Stimulated activated naive CD4-positive, alpha-beta T cell (primary cell): Measurements from ENCODE around the gene ARL6IP1.
A peak's percentile ranks its signal among the peaks of the same experiment; 100 is the strongest.
"Not testable (repeated sequence)": the region's sequence is repeated elsewhere in the genome, so short reads cannot be mapped to it uniquely, and the experiment has no call there.

Experiments
- DNase-seq, 6 experiments: peaks; one replicate each; lab custom pipeline; 2025; lab: John Stamatoyannopoulos, UW

Gene ARL6IP1

DNA sequence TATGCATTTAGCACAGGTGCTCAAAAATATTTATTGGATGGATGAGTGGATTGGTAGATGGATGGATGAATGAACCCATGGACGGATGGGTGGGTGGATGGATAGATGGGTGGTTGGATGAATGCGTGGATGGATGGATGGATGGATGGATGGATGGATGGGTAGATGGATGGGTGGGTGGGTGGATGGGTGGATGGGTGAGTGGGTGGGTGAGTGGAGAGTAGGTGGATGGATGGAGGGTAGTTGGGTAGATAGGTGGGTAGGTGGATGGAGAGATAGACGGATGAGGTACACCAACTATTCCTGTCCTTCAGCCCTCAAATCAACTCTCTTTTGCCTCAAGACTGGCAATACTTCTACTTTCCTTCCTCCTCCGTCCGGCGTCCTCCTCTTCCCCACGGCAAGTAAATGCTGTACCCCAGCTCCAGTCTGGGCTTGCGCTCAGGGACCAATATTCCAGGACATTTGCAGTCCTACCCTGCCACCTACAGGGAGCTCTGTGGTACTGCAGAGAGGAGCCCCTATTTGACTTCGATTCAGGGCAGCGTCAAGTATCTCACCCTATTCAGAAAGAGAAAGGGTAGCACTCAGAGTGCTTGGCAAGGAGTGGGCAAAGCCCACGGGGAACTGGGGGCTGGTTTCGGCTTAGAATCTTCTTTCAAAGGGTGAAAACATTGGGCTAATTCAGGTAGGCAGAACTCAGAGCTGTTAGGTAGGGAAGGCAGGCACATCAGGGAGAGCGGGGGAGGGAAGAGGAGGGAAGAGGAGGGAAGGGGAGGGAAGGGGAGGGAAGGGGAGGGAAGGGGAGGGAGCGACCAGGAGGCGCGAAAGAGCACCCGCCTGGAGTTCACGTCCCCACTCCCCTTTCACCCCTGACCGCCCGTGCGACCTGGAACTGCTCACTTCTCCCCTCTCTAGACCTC lies 41.5 kb downstream of the ARL6IP1 start:
- peak; percentile 6 to 66 (median 31) for DNase-seq

DNA sequence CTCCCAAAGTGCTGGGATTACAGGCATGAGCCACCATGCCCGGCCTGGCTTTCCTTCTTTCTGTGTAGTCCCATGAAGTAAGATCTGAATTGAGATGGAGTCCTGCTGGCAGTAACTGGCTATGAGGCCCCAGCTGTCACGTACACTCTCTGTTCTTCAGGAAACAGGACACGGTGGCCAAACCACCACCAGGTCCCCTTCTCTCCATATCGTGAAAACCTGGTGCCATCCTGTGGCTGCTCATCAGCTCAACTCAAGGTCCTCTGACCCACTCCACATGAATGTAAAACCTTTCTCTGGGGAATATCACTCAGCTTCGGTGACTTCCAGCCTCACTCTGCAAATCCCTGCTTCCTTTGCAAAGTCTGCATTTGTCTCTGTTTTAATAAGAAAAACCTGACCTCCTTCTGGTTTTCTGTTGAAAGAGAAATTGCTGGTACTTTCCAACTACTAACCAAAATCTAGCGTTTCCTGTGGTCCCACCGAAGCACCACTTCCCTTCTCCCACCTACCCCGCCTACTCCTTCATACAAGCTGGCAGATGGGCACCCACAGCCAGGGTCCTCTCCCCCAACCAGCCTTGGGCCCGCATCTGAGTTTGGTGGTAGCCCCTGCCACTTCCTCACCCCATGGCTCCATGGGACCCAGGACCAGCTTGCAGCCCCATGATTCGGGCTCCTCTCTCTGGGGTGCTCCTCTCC lies 43.2 kb downstream of the ARL6IP1 start:
- not testable (repeated sequence) for DNase-seq

DNA sequence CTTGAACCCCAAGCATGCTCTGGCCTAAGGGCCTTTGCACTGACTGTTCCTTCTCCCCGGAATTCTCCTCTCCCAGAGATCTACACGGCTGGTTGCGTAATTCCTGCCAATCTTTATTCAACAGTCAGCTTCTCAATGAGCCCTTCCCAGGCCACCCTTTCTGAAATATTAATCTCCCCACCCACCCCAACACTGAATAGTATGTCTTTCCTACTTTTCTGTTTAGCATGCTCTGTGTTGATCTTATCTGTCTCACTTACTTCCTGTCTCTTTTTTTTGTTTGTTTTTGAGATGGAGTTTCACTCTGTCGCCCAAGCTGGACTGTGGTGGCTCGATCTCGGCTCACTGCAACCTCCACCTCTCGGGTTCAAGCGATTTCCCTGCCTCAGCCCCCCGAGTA lies 44.7 kb downstream of the ARL6IP1 start:
- not testable (repeated sequence) for DNase-seq

DNA sequence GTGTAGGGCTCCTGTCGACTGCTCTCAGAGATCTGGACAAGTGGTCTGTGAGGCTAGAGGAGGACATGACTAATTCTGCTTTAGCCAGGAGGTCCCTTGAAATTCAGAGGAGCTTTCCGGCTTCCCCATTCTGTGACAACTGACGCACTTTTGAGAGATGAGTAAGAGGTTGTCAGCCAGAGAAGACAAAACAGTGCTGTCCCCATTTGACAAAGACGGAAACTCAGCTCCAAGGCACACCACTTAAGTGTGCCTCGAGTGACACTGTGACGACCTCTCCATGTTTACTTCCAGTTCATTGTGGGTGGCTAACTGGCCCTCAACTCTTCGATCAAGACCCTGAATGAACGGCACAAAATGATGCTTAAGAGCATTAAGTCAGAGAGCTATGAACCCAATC lies 58.5 kb downstream of the ARL6IP1 start:
- DNase-seq, result not testable (repeated sequence)
